Fibroblast of the aortic adventitia (primary cell): ENCODE measurements around the gene MCC. TPM values are rescaled to one million over a fixed set of nuclear protein-coding genes. Genes with fewer than 3 reads are reported as not detected.

ENCODE experiments used
- DNase-seq: peaks from one replicate; pipeline ENCODE4 v3.0.0-alpha.2; 2010; ENCODE audit warnings: low read depth
- H3K4me3 ChIP-seq: 2 replicates; pipeline ENCODE4 v1.5.1; 2011; ENCODE audit warnings: low read depth, mild to moderate bottlenecking, control low read depth, low read length, moderate library complexity
- CTCF ChIP-seq: IDR thresholded peaks from 2 replicates; pipeline ENCODE4 v1.5.1; 2011; ENCODE audit warnings: mild to moderate bottlenecking, low read length, control low read depth, inconsistent platforms; ENCODE audit not compliant: insufficient read depth
- total RNA-seq: library from RNA; depleted of rRNA; stranded (reverse); fragments of >200 nt; gene quantifications from 2 replicates; pipeline ENCODE4 v1.2.3, GENCODE V29; 2012; ENCODE audit warnings: low replicate concordance

The MCC gene
- total RNA-seq, 1 donor = 62.4 TPM

- H3K4me3 ChIP-seq = no peak overlapping the region
- DNase-seq = no peak
- TF ChIP-seq CTCF = no peak
These were observed 336.4 kb downstream of the MCC start for GRCh38 chr5:113151641-113152379.

GRCh38 chr5:113150821-113151220 lies 337.4 kb downstream of the MCC start:
- no peak for TF ChIP-seq CTCF
- H3K4me3 ChIP-seq = no peak overlapping the region
- no peak for DNase-seq

- TF ChIP-seq CTCF = no peak
- H3K4me3 ChIP-seq = no peak overlapping the region
- DNase-seq = no peak
These were observed 338.0 kb downstream of the MCC start for GRCh38 chr5:113150221-113150620.

- no peak overlapping the region for H3K4me3 ChIP-seq
- TF ChIP-seq CTCF = no peak
- DNase-seq = no peak
These were observed 340.7 kb downstream of the MCC start for GRCh38 chr5:113147537-113147936.

- no peak overlapping the region for H3K4me3 ChIP-seq
- TF ChIP-seq CTCF = no peak
- DNase-seq = peak; percentile 88
These were observed 341.1 kb downstream of the MCC start for GRCh38 chr5:113147101-113147508.

GRCh38 chr5:113145757-113146387 lies 342.4 kb downstream of the MCC start:
- TF ChIP-seq CTCF = no peak
- no peak overlapping the region for H3K4me3 ChIP-seq
- no peak for DNase-seq
